HepG2 (cell line): ENCODE measurements around the gene RABGAP1L. TPM values are rescaled to one million over a fixed set of nuclear protein-coding genes. Genes with fewer than 3 reads are reported as not detected.

Source experiments
- ATAC-seq: fragments of 200-7000 bp; cut with Tn5 transposase; 3 replicates; pipeline ENCODE4 v1.9.1; 2020; ENCODE audit warnings: mild to moderate bottlenecking, moderate library complexity
- BruUV-seq: library from RNA; stranded (reverse); fragments of 400-500 nt; replicated peaks from 2 replicates; lab custom pipeline; 2021; lab: Mats Ljungman, UMichigan
- CTCF ChIA-PET: fragments of 300-600 bp; formaldehyde crosslinking; extraction: SDS; loops from one replicate; lab custom pipeline; 2021; ENCODE audit warnings: low total read pairs, inconsistent platforms, low intra/inter-chr PET ratio; lab: Yijun Ruan, JAX
- POLR2A ChIA-PET: fragments of 350-600 bp; sonication (Branson Sonifier 250); formaldehyde crosslinking; loops from one replicate; lab custom pipeline; 2020; ENCODE audit warnings: antibody characterized with exemption, inconsistent platforms; lab: Yijun Ruan, JAX
- DNase-seq: peaks from one replicate; pipeline ENCODE4 v3.0.0-alpha.2; 2015; ENCODE audit warnings: low spot score
- FAIRE-seq: peaks from 3 replicates; lab custom pipeline; 2011; peaks lifted over from hg19 to GRCh38; lab: Jason Lieb, UNC
- H2AFZ ChIP-seq: one replicate; pipeline ENCODE4 v1.6.1; 2011; ENCODE audit warnings: low read length, inconsistent platforms
- H3K27ac ChIP-seq: fragments of 300-600 bp; 3 replicates; pipeline ENCODE4 v1.8.0; 2011; ENCODE audit warnings: mixed run types, mild to moderate bottlenecking, mixed read lengths, low read length, inconsistent platforms; ENCODE audit not compliant: insufficient read depth; ENCODE audit errors: extremely low read length
- H3K27me3 ChIP-seq, 2 experiments: fragments of 200-600 bp in 1 of 2; 2 replicates in 1 of 2; 3 replicates in 1 of 2; pipeline versions ENCODE4 v1.6.0 to v1.8.0; 2011; ENCODE audit warnings: low read length in 2 of 2, mild to moderate bottlenecking in 2 of 2, moderate library complexity in 2 of 2, inconsistent platforms in 1 of 2; ENCODE audit not compliant: insufficient read depth in 2 of 2, control insufficient read depth in 1 of 2
- H3K36me3 ChIP-seq, 2 experiments: fragments of 200-600 bp in 1 of 2; replicated peaks in 1 of 2; 2 replicates in 1 of 2; 3 replicates in 1 of 2; pipeline versions ENCODE4 v1.5.1 to v1.8.0; 2011; ENCODE audit warnings: low read length in 2 of 2, inconsistent platforms in 1 of 2; ENCODE audit not compliant: insufficient read depth in 2 of 2, control insufficient read depth in 1 of 2
- H3K4me1 ChIP-seq: 2 replicates; pipeline ENCODE4 v1.5.1; 2012; ENCODE audit warnings: low read length, inconsistent platforms; ENCODE audit not compliant: insufficient read depth
- H3K4me2 ChIP-seq: 2 replicates; pipeline ENCODE4 v1.6.0; 2011; ENCODE audit warnings: low read depth, low read length, inconsistent platforms
- H3K4me3 ChIP-seq, 3 experiments: fragments of 200-600 bp in 1 of 3; sonication (generic), shearing (Covaris generic) in 1 of 3; replicated peaks in 1 of 3; 2 replicates each; pipeline ENCODE4 v1.5.1; 2011 to 2016; ENCODE audit warnings: low read length in 3 of 3, inconsistent platforms in 2 of 3, low read depth in 2 of 3, mild to moderate bottlenecking in 2 of 3, control low read depth in 1 of 3, mixed read lengths in 1 of 3; ENCODE audit not compliant: insufficient read depth in 1 of 3
- H3K79me2 ChIP-seq: one replicate; pipeline ENCODE4 v1.6.1; 2011; ENCODE audit warnings: low read length, inconsistent platforms; ENCODE audit not compliant: insufficient read depth
- H3K9ac ChIP-seq: 2 replicates; pipeline ENCODE4 v1.6.0; 2011; ENCODE audit warnings: mild to moderate bottlenecking, low read depth, low read length, inconsistent platforms; ENCODE audit not compliant: insufficient read depth
- H3K9me3 ChIP-seq: 2 replicates; pipeline ENCODE4 v1.5.1; 2012; ENCODE audit warnings: mild to moderate bottlenecking, low read length
- H4K20me1 ChIP-seq: 2 replicates; pipeline ENCODE4 v1.6.0; 2011; ENCODE audit warnings: inconsistent platforms, mild to moderate bottlenecking, low read length, moderate library complexity; ENCODE audit not compliant: insufficient read depth
- ATF7-NPFF ChIP-seq: sonication (generic); formaldehyde crosslinking; IDR thresholded peaks from 2 replicates; pipeline ENCODE4 v1.8.1; 2023; ENCODE audit warnings: mild to moderate bottlenecking, low read depth, missing genetic modification reagents, moderate library complexity
- CENPBD1 ChIP-seq: sonication (generic); formaldehyde crosslinking; IDR thresholded peaks from 2 replicates; pipeline ENCODE4 v1.8.0; 2022; ENCODE audit warnings: missing genetic modification reagents, low read depth, mild to moderate bottlenecking, borderline replicate concordance
- FOXO4 ChIP-seq: sonication (generic); formaldehyde crosslinking; conservative IDR thresholded peaks from 2 replicates; pipeline ENCODE4 v1.8.1; 2023; ENCODE audit warnings: missing genetic modification reagents
- GMEB1 ChIP-seq: sonication (generic); formaldehyde crosslinking; IDR thresholded peaks from 2 replicates; pipeline ENCODE4 v1.5.1; 2020; ENCODE audit warnings: missing genetic modification reagents, mild to moderate bottlenecking, borderline replicate concordance
- PAX8 ChIP-seq: sonication (generic); formaldehyde crosslinking; IDR thresholded peaks from 2 replicates; pipeline ENCODE4 v1.8.0; 2022; ENCODE audit warnings: mild to moderate bottlenecking, missing genetic modification reagents, borderline replicate concordance
- SAFB2 ChIP-seq: sonication (generic); formaldehyde crosslinking; IDR thresholded peaks from 2 replicates; pipeline ENCODE4 v1.5.1; 2020; ENCODE audit warnings: missing genetic modification reagents, low read depth, mild to moderate bottlenecking, borderline replicate concordance
- THRA ChIP-seq: sonication (generic); formaldehyde crosslinking; IDR thresholded peaks from 2 replicates; pipeline ENCODE4 v1.4.0; 2020; ENCODE audit warnings: missing genetic modification reagents, borderline replicate concordance
- YEATS4 ChIP-seq: sonication (generic); formaldehyde crosslinking; IDR thresholded peaks from 2 replicates; pipeline ENCODE4 v1.4.0; 2020; ENCODE audit warnings: missing genetic modification reagents, borderline replicate concordance
- ZHX2 ChIP-seq, 2 experiments: sonication (generic) in 1 of 2; formaldehyde crosslinking in 1 of 2; IDR thresholded peaks; 2 replicates each; pipeline versions ENCODE4 v1.6.1 to v1.9.0; 2014 to 2022; ENCODE audit warnings: antibody characterized with exemption in 1 of 2, borderline replicate concordance in 1 of 2, inconsistent platforms in 1 of 2, low read depth in 1 of 2, missing genetic modification reagents in 1 of 2
- ZNF251 ChIP-seq: sonication (generic); formaldehyde crosslinking; IDR thresholded peaks from 2 replicates; pipeline ENCODE4 v1.9.0; 2021; ENCODE audit warnings: mild to moderate bottlenecking, missing genetic modification reagents
- ZSCAN20 ChIP-seq: sonication (generic); formaldehyde crosslinking; IDR thresholded peaks from 2 replicates; pipeline ENCODE4 v1.4.0; 2020; ENCODE audit warnings: missing genetic modification reagents, mild to moderate bottlenecking, borderline replicate concordance
- WGBS: methylation state at CpG from one replicate; pipeline ENCODE4 v1.1.6; 2017; ENCODE audit warnings: low lambda C conversion rate; 5-methylcytosine and 5-hydroxymethylcytosine counted together
- in situ Hi-C: cut with HindIII; loops from 2 replicates; pipeline ENCODE4 v1.10.0; 2017; ENCODE audit warnings: low pct_unique_long_range_greater_than_20kb; ENCODE audit not compliant: extremely low pct_ligation_motif_present
- intact Hi-C: fragments of 100-400 bp; cut with micrococcal nuclease; formaldehyde crosslinking; loops from one replicate; pipeline ENCODE4 v1.10.0; 2022; ENCODE audit not compliant: unreplicated experiment
- polyA plus RNA-seq, 8 experiments: library from polyadenylated mRNA; depleted of rRNA in 3 of 8; stranded (reverse) in 7 of 8; unstranded in 1 of 8; fragments of >200 nt; fragmentation: Illumina TruSeq in 4 of 8; extraction: Trizol in 4 of 8; gene quantifications; 2 replicates each; pipeline versions ENCODE4 v1.2.1 to v1.2.3, GENCODE V29; 2011 to 2016; ENCODE audit warnings: low read depth in 4 of 8, missing spikeins in 1 of 8, mixed read lengths in 1 of 8; ENCODE audit not compliant: insufficient read depth in 1 of 8
- total RNA-seq, 5 experiments: library from RNA; depleted of rRNA; stranded (reverse); fragments of >200 nt; fragmentation: Illumina TruSeq; extraction: Trizol; gene quantifications; 2 replicates each; pipeline ENCODE4 v1.2.3, GENCODE V29; 2016; ENCODE audit warnings: low read depth in 1 of 5

The RABGAP1L gene
- total and polyA plus RNA-seq, 2 of the 13 experiments (the other 11 are each of a cell fraction or from before 2014, with no cell fraction given): 7.9 to 22.6 TPM

GRCh38 chr1:174671826-174672225, 512.5 kb downstream of the RABGAP1L start (continued):
- no peak for TF ChIP-seq CENPBD1 (CRISPR knock-in tag)

- ATAC-seq (no peak), FAIRE-seq (no peak), DNase-seq (no peak)
- WGBS: 93% methylated on average over 3 of the region's 3 CpGs
- Histone ChIP-seq H3K36me3 (no peaks in the 10 kb centered on the region), H3K27ac (no peak overlapping the region), H3K4me1 (peaks cover 9% of the 10 kb centered on the region), H2AFZ (no peak overlapping the region), H4K20me1 (no peaks in the 10 kb centered on the region), H3K4me3 (no peak overlapping the region), H3K4me2 (no peak overlapping the region), H3K79me2 (no peaks in the 10 kb centered on the region), H3K9me3 (no peaks in the 10 kb centered on the region), H3K9ac (no peak overlapping the region), H3K27me3 (no peaks in the 10 kb centered on the region)
- intact Hi-C loops: no loop called here
- POLR2A ChIA-PET: no interaction called here
- BruUV-seq: no TSS peak
- in situ Hi-C loops: no loop called here
- CTCF ChIA-PET: no interaction called here
- TF ChIP-seq ZNF251 (CRISPR knock-in tag) (no peak), ATF7-NPFF (CRISPR knock-in tag) (no peak), FOXO4 (CRISPR knock-in tag) (no peak), ZSCAN20 (CRISPR knock-in tag) (no peak), ZHX2 (IDR thresholded peaks at IDR 0.05; ENCODE audit: low read depth) (no peak), ZHX2 (CRISPR knock-in tag; IDR thresholded peaks at IDR 0.05; ENCODE audit: borderline replicate concordance) (no peak), THRA (CRISPR knock-in tag) (no peak), YEATS4 (CRISPR knock-in tag) (no peak), GMEB1 (CRISPR knock-in tag) (no peak), PAX8 (no peak), SAFB2 (CRISPR knock-in tag) (no peak)
Measured at GRCh38 chr1:174676856-174677255, 517.5 kb downstream of the RABGAP1L start.
